ENCODE data around the gene PHACTR1.

PHACTR1 gene

DNA sequence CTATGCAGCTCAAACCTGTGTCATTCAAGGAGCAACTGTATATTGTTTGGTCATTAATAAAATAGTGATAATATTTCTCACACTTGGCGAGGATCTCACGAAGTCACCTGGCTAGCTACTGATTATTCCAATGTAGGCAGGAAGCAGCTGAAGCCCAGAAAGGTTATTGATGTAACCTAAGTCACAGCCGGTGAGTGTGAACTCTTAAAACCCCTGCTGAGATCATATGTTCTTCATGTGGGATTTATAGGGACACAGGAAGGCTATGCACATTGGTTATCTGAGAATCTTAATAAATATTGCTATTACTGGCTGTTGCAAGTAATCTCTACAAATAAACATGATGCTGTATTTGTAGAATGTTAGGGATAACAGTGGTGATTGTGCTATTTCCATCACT lies 450.3 kb downstream of the PHACTR1 start:
- H3K4me3 ChIP-seq (replicated peaks; ENCODE audit: low read depth, low read length): no peak overlapping the region
- DNase-seq (ENCODE audit: extremely low read depth, low read depth): no peak
- TF ChIP-seq, protein P1, sequence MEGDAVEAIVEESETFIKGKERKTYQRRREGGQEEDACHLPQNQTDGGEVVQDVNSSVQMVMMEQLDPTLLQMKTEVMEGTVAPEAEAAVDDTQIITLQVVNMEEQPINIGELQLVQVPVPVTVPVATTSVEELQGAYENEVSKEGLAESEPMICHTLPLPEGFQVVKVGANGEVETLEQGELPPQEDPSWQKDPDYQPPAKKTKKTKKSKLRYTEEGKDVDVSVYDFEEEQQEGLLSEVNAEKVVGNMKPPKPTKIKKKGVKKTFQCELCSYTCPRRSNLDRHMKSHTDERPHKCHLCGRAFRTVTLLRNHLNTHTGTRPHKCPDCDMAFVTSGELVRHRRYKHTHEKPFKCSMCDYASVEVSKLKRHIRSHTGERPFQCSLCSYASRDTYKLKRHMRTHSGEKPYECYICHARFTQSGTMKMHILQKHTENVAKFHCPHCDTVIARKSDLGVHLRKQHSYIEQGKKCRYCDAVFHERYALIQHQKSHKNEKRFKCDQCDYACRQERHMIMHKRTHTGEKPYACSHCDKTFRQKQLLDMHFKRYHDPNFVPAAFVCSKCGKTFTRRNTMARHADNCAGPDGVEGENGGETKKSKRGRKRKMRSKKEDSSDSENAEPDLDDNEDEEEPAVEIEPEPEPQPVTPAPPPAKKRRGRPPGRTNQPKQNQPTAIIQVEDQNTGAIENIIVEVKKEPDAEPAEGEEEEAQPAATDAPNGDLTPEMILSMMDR (IDR thresholded peaks at IDR 0.05; ENCODE audit: low read depth, low read length, missing control alignments): no peak

- H3K4me3 ChIP-seq (replicated peaks; ENCODE audit: low read depth, low read length): no peak overlapping the region
- TF ChIP-seq, protein P1 (IDR thresholded peaks at IDR 0.05; ENCODE audit: low read depth, low read length, missing control alignments): no peak
- no peak for DNase-seq (ENCODE audit: extremely low read depth, low read depth)
Observed at GRCh38 chr6:13172291-13172690, 455.7 kb downstream of the PHACTR1 start.

DNA sequence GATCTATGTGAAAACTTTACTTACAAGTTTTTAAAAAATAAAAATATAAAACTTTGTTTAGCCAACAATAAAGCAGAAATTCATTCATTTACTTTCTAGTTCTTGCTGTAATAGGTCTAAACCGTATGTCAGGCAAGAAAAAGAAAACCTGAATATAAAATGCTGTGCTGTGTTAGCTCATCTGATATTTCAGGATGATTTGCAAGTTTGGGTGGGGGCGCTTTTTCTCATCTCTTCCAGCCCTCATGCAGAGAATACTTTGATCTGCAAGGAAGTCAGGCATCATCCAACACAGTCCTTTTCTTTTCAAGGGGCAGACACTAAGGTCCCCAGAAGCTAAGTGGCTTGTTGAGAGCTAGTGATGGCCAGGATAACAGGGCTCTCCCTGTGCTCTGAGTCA lies 458.5 kb downstream of the PHACTR1 start:
- TF ChIP-seq, protein P1 (IDR thresholded peaks at IDR 0.05; ENCODE audit: low read depth, low read length, missing control alignments): no peak
- no peak overlapping the region for H3K4me3 ChIP-seq (replicated peaks; ENCODE audit: low read depth, low read length)
- no peak for DNase-seq (ENCODE audit: extremely low read depth, low read depth)

DNA sequence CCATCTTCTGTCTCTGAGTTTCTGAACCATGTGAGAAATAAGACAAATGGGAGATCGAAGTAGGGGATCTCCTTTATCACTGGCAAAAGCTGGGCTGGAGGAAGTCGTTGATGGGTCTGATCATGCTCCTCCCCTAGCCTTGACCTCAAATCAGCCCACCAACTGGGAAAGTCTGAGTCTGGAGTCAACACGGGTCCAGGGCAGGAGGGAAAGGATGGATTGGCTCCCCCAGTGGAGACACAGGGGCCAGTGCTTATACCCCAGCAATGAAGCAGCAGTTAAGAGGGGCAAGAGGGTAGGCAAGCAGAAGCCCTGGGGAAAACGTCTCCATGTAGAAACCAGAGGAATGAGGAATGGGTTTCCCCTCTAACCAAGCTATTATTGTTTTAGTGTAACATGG lies 459.2 kb downstream of the PHACTR1 start:
- TF ChIP-seq, protein P1 (IDR thresholded peaks at IDR 0.05; ENCODE audit: low read depth, low read length, missing control alignments): no peak
- no peak overlapping the region for H3K4me3 ChIP-seq (replicated peaks; ENCODE audit: low read depth, low read length)
- no peak for DNase-seq (ENCODE audit: extremely low read depth, low read depth)

- no peak for DNase-seq (ENCODE audit: extremely low read depth, low read depth)
- TF ChIP-seq, protein P1 (IDR thresholded peaks at IDR 0.05; ENCODE audit: low read depth, low read length, missing control alignments): no peak
- H3K4me3 ChIP-seq (replicated peaks; ENCODE audit: low read depth, low read length): no peak overlapping the region
Observed at GRCh38 chr6:13177664-13178063, 461.1 kb downstream of the PHACTR1 start.

- DNase-seq (ENCODE audit: extremely low read depth, low read depth): no peak
- TF ChIP-seq, protein P1 (IDR thresholded peaks at IDR 0.05; ENCODE audit: low read depth, low read length, missing control alignments): no peak
- H3K4me3 ChIP-seq (replicated peaks; ENCODE audit: low read depth, low read length): no peak overlapping the region
Observed at GRCh38 chr6:13178107-13178506, 461.5 kb downstream of the PHACTR1 start.

- no peak for DNase-seq (ENCODE audit: extremely low read depth, low read depth)
- TF ChIP-seq, protein P1 (IDR thresholded peaks at IDR 0.05; ENCODE audit: low read depth, low read length, missing control alignments): no peak
Observed at GRCh38 chr6:13180538-13180937, 464.0 kb downstream of the PHACTR1 start.

More at GRCh38 chr6:13180538-13180937, 464.0 kb downstream of the PHACTR1 start:
- no peak overlapping the region for H3K4me3 ChIP-seq (replicated peaks; ENCODE audit: low read depth, low read length)
